Epithelial cell of prostate (primary cell): ENCODE results near the gene SLC35D2.
"Not testable (repeated sequence)": the region's sequence is repeated elsewhere in the genome, so short reads cannot be mapped to it uniquely, and the experiment has no call there.

ENCODE experiments used
- DNase-seq: peaks from one replicate; pipeline ENCODE4 v3.0.0-alpha.2; 2011; ENCODE audit warnings: low read depth, low spot score
- H3K27ac ChIP-seq: fragments of 450-650 bp; 2 replicates; pipeline ENCODE4 v1.5.1; 2017; ENCODE audit warnings: mild to moderate bottlenecking

SLC35D2 gene

DNA sequence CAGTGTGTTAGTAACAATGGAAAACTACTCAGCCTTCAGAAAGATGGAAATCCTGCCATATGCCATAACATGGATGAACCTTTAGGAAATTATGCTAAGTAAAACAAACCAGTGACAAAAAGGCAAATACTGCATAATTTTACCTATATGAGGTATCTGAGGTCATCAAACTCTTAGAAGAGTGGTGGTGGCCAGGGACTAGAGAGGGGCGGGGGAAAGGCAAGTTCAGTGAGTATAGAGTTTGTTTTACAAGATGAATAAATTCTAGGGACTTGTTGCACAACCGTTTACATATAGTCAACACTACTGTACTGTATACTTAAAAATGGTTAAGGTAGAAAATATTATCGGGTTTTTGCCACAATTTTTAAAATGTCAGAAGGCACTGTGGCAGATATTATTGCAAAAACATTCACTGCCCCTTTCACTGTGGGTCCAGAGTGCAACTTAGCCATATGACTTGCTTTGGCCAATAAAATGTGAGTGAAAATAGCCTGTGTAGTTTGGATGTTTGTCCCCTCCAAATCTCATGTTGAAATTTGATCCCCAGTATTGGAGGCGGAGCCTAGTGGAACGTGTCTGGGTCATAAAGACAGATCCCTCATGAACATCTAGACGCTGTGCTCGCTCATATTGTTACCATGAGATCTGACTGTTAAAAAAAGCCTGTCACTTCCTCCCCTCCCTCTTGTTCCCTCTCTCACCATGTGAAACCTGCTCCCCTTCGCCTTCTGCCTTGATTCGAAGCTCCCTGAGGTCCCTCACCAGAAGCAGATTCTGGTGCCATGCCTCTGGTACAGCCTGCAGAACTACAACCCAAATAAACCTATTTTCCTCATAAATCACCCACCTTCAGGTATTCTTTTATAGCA lies 25.1 kb upstream of the SLC35D2 start:
- no peak overlapping the region for H3K27ac ChIP-seq
- no peak for DNase-seq

DNA sequence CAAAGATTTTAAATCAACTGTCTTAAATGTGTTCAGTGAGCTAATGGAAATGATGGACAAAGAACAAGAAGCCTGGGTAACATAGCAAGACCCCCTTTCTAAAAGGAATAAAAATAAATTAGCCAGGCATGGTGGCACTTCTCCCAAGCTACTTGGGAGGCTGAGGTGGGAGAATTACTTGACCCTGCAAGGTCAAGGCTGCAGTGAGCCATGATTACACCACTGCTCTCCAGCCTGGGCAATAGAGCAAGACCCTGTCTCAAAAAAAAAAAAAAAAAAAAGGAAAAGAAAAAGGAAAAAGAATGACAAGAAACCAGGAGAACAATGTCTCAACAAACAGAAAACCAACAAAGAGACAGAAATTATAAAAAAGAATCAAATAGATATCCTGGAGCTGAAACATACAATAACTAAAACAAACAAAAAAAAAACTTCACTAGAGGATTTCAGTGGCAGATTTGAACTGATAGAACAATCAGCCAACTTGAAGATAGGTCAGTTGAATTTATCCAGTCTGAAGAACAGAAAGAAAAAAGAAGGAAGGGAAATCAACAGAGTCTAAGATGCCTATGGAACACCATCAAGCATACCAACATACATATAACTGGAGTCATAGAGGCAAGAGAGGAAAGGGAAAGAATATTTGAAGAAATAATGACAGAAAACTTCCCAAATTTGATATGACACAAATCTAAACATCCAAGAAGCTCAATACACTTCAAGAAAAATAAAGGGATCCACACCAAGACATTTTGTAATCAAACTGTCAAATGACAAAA lies 16.8 kb upstream of the SLC35D2 start:
- H3K27ac ChIP-seq, result no peak overlapping the region
- DNase-seq, result no peak

DNA sequence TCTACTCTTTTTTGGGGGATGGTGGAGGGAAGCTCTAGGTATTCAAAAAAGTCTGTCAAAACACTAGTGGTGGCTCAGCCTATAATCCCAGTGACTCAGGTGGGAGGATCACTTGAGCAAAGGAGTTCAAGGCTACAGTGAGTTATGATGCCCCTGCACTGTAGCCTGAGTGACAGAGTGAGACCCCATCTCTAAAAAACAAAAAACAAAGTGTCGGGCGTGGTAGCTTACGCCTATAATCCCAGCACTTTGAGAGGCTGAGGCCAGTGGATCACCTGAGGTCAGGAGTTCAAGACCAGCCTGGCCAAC lies 15.8 kb upstream of the SLC35D2 start:
- no peak for DNase-seq
- H3K27ac ChIP-seq, result no peak overlapping the region

DNA sequence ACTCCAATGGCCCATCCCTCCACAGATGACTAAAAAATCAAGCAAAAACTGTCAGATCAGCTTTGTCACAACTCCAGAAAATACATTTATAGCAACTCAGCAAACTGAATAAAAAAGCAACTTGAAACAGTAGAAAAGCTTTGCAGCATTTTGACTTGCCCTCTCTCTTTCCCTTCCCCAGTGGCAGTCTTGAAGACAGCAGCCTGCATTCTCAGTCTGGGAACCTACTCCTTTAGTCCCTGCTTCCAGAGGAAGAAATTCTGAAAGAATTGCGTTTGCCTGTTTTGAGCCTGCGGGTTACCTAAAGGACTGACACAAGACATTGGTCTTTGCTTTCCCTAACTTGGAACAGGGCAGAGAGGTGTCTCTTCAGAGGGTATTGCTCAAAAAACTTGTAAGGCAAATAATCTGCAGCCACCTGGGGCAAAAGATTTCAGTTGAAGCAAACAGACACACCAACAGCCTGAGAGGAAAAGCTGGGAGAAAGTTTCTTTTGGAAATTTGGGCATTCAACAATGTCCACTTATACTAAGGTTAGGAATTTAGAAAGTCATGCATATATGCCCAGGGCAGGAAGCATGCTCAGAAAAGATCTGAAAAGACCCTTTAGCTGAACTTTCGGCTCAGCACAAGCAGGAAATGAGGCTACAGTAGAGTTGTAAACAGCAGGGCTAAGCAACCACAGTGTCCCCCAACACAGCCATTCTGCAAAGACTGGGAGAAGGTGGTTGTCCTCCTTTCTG lies 15.2 kb upstream of the SLC35D2 start:
- H3K27ac ChIP-seq, result no peak overlapping the region
- no peak for DNase-seq

DNA sequence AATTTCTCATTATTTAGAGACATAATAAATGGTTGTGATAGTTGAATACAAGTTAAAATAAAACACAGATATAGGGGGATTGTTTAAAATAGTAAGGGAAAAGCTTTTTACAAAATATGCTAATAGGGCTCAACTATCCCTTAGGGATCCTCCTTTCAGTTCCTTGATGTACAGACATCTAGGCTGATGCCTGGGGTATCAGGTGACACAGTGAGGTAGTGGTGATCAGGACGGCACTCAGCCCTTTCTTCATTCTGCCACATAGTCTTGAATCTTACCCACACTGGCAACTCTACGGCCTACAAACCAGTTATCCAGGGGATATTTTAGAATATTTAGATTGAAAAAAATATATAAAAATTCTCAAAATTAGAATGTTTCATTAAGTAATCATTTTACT lies 12.5 kb upstream of the SLC35D2 start:
- no peak overlapping the region for H3K27ac ChIP-seq
- DNase-seq, result no peak

DNA sequence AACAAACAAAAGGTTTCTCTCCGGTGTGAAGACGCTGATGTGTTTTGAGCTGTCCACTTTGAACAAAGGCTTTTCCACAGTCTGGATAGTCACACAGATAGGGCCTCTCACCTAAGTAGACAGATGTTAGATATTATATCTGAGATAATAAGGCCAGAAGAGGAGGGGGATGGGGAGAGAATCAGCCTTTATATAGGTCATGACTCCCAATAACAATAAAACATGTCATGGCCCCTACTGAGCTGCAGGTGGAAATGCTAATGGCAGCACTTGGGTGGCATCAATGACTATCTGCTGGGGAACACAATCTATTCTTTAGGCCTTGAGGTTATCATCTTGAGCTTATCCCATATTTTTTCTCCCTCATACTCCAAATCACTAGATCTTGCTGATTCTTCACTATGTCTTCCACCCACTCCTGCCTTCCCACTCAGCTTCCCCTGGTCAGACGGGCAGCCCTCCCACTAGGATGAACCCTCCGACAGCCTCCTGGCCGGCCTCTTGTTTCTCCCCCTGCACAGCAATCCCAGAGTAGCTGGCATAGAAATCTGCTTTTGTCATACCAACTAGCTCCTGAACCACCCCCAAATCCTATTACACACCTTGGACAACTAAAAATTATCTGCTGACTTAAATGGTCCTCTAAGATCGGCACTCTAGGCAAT lies 11.5 kb upstream of the SLC35D2 start:
- no peak overlapping the region for H3K27ac ChIP-seq
- no peak for DNase-seq

DNA sequence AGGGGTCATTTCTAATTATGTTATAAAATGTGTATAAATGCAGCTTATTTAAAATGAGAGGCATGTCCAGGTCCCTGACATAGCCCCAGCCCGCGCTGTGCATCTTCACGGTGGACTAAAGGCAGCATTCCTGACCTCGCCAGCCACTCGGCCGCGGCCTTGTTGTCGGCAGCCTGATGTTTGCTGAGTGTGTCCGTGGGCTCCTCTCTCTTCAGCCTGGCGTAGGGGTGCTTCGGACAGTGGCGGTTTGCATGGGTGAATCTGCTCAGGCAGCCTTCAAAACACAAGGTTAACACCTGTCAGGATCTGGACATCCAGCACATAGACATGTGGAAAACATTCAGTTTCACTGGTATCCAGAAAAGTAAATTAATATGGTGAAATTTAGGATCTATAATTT lies 8.8 kb upstream of the SLC35D2 start:
- no peak for DNase-seq

DNA sequence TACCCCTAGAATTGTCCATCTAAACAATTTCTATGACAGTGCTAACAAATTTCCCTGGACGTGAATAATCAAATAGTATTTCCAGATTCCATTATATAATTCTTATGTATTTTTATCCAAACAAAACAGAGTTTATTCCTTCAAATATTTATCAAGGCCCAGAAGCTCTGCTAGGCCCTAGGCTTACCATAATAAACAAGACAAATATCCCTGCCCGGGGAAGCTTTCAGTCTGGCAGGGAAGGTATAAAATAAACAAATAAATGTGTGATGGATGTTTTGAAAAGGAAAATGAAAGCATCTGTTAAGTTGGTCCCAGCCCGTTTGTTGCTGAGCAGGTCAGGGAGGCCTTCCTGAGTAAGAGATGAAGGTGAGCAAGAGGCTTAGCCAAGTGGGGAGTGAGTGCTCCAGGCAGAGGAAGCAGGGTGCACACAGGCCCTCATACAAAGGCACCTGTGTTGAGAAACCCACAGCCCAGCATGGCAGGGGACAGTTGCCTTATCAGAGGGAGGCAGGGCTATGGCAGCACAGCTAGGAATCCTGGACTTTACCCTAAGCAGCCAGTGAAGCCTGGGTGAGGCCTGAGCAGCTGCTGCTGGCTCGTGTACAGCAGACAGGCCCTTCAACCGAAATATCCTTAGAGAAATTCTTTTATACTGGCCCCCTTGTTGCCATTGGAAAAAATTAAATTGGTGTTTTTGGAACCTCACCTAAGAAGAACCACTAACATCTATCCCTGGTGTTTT lies 7.7 kb upstream of the SLC35D2 start:
- DNase-seq, result no peak
- no peak overlapping the region for H3K27ac ChIP-seq

More for the DNA sequence above, 8.8 kb upstream of the SLC35D2 start:
- H3K27ac ChIP-seq, result no peak overlapping the region

DNA sequence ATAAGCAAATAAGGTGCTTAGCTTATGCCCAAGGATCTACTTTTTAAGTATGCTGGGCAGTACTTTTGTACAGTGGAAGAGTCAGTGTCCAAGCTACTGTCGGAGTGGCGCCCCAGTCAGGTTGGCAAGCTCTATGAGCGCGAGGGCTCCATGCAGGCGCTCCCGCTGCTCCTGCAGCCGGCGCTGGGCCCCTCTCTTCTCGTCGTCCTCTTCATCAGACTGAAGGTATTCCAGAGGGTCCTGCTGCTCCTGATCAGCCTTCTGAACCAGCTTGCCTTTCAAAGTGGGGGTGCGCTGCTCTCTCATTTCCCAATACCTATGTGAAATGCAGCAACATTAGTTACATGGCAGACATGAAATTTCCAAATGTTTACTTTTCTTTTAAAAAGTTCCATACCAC lies 4.6 kb upstream of the SLC35D2 start:
- no peak for DNase-seq

DNA sequence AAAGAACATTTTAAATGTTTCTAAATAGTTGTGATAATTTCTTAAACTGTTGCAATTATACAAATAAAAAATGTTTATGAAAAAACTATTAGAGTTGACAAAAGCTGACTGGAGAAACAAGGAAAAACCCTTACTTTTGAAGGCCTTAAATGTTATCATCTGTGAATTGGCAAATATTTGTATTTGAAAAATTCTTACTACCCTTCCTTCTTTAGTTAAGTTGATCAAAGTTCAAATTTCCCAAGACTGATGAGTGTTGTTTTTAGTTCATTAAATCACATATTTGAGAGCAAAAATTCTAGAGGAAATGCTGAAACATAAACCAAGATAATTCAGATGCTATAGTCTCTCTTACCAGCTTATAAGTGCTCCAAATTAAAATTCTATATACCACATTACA lies 2.6 kb upstream of the SLC35D2 start:
- DNase-seq, result no peak
- H3K27ac ChIP-seq, result no peak overlapping the region

More for the DNA sequence above, 4.6 kb upstream of the SLC35D2 start:
- H3K27ac ChIP-seq, result no peak overlapping the region

DNA sequence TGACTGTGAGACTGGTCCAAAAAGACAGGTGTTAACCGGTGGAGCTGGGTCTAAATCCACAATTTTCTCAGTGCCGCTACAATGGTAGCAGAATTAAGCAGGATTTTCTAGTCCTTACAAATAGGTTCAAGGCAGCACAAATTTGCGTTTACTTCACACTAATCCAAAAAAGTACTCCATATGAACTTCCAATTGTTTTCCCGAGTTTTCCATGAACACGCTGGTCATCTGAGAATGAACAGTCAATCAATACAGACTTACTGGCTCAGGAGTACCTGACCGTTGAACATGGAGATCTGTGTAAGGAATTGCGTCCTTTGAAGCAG lies 709 bp downstream of the SLC35D2 start:
- H3K27ac ChIP-seq, result peak overlapping the region; percentile 61

DNA sequence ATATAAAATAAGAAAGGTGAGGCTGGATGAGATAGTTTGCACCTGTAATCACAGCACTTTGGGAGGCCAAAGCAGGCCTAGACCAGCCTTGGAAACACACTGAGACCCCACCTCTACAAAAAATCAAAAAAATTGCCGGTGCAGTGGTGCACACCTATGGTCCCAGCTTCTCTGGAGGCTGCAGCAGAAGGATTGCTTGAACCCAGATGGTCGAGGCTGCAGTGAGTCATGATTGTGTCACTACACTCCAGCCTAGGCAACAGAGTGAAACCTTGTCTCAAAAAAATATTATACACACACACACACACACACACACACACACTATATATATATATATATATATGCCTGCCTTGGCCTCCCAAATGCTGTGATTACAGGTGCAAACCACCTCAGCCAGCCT lies 1.3 kb downstream of the SLC35D2 start:
- no peak for DNase-seq
- peak overlapping the region; percentile 61 for H3K27ac ChIP-seq

More for the DNA sequence above, 709 bp downstream of the SLC35D2 start:
- DNase-seq, result no peak

DNA sequence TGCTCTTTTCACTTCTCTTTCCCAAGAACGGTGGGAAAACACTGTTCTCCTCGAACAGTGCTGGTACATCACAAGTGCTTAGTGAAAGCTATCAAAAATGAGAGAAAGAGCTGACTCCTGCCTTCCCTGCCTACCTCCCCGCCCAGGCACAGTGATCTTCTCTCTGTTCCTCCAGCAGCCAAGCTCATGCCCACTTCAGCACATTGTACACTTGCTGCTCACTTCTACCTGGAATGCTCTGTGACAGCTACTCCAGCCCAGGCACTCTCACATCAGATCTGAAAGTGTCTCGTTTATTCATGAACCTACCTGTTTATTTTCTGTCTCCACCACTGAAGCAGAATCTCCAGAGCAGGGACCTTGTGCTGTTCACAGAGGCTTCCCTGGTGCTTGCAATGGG lies 1.8 kb downstream of the SLC35D2 start:
- H3K27ac ChIP-seq, result no peak overlapping the region
- DNase-seq, result no peak

DNA sequence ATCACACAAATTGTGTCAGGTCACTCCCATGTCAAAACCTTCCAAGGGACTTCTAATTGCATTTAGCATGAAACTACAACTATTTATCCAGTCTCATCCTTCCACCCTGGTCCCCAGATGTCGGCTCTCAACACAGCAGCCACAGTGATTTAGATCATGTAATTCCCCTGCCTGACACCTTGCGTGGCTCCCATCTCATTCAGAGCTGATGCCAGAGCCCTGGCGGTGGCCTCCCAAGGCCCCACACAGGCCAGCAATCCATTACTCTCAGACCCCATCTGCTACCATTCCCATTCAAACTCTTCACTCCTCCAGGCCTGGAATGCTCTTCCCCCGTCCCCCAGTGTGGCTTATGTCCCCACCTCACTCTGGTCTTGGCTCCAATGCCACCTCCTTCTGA lies 2.4 kb downstream of the SLC35D2 start:
- no peak for DNase-seq
- H3K27ac ChIP-seq, result no peak overlapping the region

DNA sequence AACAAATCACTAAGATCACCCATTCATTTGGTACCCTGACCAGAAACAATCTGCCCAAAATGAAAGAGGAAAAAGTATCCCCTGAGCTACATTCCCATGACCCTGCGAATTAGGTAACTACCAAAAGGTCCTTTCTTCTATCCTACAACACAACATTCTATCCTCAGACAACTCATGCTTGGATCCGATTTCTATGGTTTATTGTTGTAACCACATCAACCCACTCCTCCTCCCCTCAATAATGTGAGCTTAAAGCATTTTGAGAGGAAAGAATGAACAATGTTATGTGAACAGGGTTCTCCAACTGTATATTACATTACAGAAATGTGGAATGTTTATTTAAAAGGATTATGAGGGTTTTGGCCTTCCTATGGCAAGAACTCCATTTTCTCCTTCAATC lies 4.0 kb downstream of the SLC35D2 start:
- H3K27ac ChIP-seq, result no peak overlapping the region
- no peak for DNase-seq

DNA sequence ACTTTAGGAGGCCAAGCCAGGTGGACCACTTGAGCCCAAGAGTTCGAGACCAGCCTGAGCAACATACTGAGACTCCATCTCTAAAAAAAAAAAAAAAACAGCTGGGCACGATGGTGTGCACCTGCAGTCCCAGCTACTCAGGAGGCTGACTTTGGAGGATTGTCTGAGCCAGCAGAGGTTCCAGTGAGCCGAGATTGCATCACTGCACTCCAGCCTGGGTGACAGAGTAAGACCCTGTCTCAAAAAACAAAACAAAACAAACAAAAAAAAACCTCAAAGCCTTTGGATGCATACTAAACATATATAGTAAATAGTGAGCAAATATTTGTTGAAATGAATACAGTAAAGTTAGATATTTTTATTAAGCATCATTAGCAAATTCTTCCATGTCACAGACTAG lies 5.3 kb downstream of the SLC35D2 start:
- H3K27ac ChIP-seq, result no peak overlapping the region

DNA sequence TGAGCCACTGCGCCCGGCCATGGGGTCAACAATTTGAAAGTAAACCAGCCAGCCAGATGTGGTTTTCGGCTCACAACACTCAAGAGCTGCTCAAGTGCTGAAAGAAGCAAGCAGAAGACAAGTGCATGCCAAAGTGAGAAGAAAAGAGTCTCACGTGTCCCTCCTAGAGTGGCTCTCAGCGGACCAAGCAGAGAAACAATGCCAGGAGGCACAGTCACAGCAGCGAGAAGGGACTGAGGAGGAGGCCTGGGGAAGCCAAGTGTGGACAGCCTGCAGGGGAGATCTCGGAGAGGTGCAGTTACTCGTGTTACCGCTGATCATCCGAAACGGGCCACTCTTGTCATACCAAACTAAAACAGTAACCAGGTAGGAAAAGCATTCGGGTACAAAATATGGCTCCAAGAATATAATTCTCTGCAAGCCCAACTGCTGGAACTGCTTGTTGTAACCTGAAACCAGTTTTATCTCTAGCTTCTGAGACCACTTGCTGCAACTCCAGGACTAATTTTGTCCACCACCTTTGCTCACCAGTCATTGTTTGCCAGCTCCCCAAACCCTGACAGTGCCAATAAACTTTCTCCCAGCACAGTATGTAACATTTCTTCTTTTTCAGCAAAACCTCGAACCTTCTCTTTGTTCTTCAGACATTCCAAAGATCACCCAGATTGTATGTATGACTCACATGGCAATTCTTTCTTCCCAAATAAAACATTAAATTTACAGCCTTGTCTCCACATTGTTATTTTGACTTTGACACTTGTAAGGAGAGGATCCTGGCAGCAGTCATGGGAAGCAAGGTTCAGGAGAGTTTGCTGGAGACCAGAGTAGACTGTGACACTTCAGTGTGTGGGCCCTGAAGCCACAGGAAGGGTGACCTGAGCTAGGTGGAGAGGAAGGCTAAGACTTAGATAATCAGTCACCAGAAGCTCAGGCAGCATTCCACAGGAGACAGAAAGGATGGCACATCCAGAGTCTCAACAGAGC lies 6.3 kb downstream of the SLC35D2 start:
- no peak for DNase-seq
- H3K27ac ChIP-seq, result no peak overlapping the region

More for the DNA sequence above, 5.3 kb downstream of the SLC35D2 start:
- DNase-seq, result no peak

DNA sequence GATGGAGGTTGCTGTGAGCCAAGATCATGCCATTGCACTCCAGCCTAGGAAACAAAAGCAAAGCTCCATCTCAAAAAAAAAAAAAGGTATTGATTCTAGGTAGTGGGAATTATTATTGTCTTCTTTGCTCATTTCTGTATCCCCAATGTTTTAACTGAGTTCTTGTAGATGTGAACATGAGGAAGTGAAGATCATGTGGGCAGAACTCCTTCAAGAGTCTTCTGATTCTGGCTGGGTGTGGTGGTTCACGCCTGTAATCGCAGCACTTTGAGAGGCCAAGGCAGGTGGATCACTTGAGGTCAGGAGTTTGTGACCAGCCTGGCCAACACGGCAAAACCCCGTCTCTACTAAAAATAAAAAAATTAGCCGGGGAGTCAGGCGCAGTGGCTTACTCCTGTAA lies 8.0 kb downstream of the SLC35D2 start:
- DNase-seq, H3K27ac ChIP-seq: not testable (repeated sequence)

DNA sequence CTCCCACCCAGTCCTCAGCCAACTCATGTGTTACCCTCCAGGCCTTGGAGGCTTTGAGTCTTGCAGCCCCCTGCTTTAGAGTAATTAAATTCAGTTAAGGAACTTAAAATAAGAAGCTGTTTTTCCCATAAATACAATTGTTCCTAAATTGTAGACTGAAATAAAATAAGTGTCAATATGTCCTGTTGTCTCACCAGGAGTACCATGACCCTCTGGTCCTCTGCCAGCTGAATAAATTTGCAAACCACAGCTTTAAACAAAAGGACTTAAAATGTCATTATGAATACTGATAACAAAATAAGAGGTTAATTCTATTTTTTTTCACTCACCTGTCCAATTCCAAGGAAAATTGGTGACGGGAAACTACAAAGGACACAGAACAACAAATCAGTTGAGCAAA lies 15.6 kb downstream of the SLC35D2 start:
- no peak for DNase-seq
- H3K27ac ChIP-seq, result no peak overlapping the region
